Type B pancreatic cell (in vitro differentiated cells): ENCODE results near the gene POU2F1. TPM values are rescaled to one million over a fixed set of nuclear protein-coding genes. Genes with fewer than 3 reads are reported as not detected.
A peak's percentile ranks its signal among the peaks of the same experiment; 100 is the strongest.

ENCODE experiments used
- DNase-seq: peaks from one replicate; pipeline ENCODE4 v3.0.0; 2021; ENCODE audit warnings: mixed read lengths; ENCODE audit not compliant: unreplicated experiment; ENCODE audit errors: extremely low spot score
- H3K27ac Mint-ChIP-seq: 2 replicates; pipeline ENCODE4 v1.8.0; 2021; ENCODE audit warnings: mild to moderate bottlenecking, mixed read lengths
- H3K27me3 Mint-ChIP-seq: 2 replicates; pipeline ENCODE4 v1.8.0; 2021; ENCODE audit warnings: mixed read lengths
- H3K36me3 Mint-ChIP-seq: 2 replicates; pipeline ENCODE4 v1.8.0; 2021; ENCODE audit warnings: mixed read lengths
- H3K4me1 Mint-ChIP-seq: one replicate; pipeline ENCODE4 v1.8.0; 2021; ENCODE audit warnings: mixed read lengths; ENCODE audit not compliant: unreplicated experiment
- H3K4me3 Mint-ChIP-seq: 2 replicates; pipeline ENCODE4 v1.8.0; 2021; ENCODE audit warnings: mild to moderate bottlenecking, mixed read lengths
- H3K9me3 Mint-ChIP-seq: 2 replicates; pipeline ENCODE4 v1.8.0; 2021; ENCODE audit warnings: mixed read lengths
- CTCF ChIP-seq: fragments of 200-600 bp; sonication (generic); conservative IDR thresholded peaks from 2 replicates; pipeline ENCODE4 v1.5.0; 2021; ENCODE audit warnings: antibody characterized with exemption, mild to moderate bottlenecking
- total RNA-seq: library from RNA; stranded (reverse); gene quantifications from 2 replicates; pipeline ENCODE4 v1.2.1, GENCODE V29; 2021; ENCODE audit warnings: low replicate concordance

Gene POU2F1
- total RNA-seq, 1 donor from 2014 or later: 24.2 TPM

GRCh38 chr1:167428395-167428794, 207.7 kb downstream of the POU2F1 start:
- no peak for TF ChIP-seq CTCF
- no peaks in the 10 kb centered on the region for H3K9me3 Mint-ChIP-seq
- no peak overlapping the region for H3K4me3 Mint-ChIP-seq
- no peaks in the 10 kb centered on the region for H3K36me3 Mint-ChIP-seq
- DNase-seq: no peak
- peaks cover 13% of the 10 kb centered on the region for H3K4me1 Mint-ChIP-seq
- H3K27ac Mint-ChIP-seq: peak overlapping the region; percentile 39
- H3K27me3 Mint-ChIP-seq: no peaks in the 10 kb centered on the region

- DNase-seq: no peak
- H3K4me3 Mint-ChIP-seq: no peak overlapping the region
- H3K27me3 Mint-ChIP-seq: no peaks in the 10 kb centered on the region
- no peak overlapping the region for H3K27ac Mint-ChIP-seq
- no peak for TF ChIP-seq CTCF
- peaks cover 13% of the 10 kb centered on the region for H3K4me1 Mint-ChIP-seq
- no peaks in the 10 kb centered on the region for H3K9me3 Mint-ChIP-seq
- no peaks in the 10 kb centered on the region for H3K36me3 Mint-ChIP-seq
These were observed 208.9 kb downstream of the POU2F1 start for GRCh38 chr1:167429612-167430011.

GRCh38 chr1:167430134-167430848, 209.6 kb downstream of the POU2F1 start:
- Mint-ChIP-seq H3K27me3 (no peaks in the 10 kb centered on the region), H3K27ac (no peak overlapping the region), H3K36me3 (no peaks in the 10 kb centered on the region), H3K9me3 (no peaks in the 10 kb centered on the region), H3K4me1 (peaks cover 13% of the 10 kb centered on the region), H3K4me3 (no peak overlapping the region)
- no peak for TF ChIP-seq CTCF
- DNase-seq: no peak

GRCh38 chr1:167430849-167431242, 210.2 kb downstream of the POU2F1 start:
- Mint-ChIP-seq H3K36me3 (no peaks in the 10 kb centered on the region), H3K27me3 (no peaks in the 10 kb centered on the region), H3K4me1 (peaks cover 13% of the 10 kb centered on the region), H3K9me3 (no peaks in the 10 kb centered on the region), H3K4me3 (no peak overlapping the region), H3K27ac (no peak overlapping the region)
- no peak for DNase-seq
- TF ChIP-seq CTCF: no peak

GRCh38 chr1:167431261-167431908, 210.7 kb downstream of the POU2F1 start:
- Mint-ChIP-seq H3K27me3 (peaks cover 4% of the 10 kb centered on the region), H3K9me3 (peaks cover 4% of the 10 kb centered on the region), H3K36me3 (no peaks in the 10 kb centered on the region), H3K4me3 (no peak overlapping the region), H3K27ac (no peak overlapping the region), H3K4me1 (peaks cover 13% of the 10 kb centered on the region)
- no peak for DNase-seq
- no peak for TF ChIP-seq CTCF
